Measurements from ENCODE around the gene DYNC1I2. TPM values are rescaled to one million over a fixed set of nuclear protein-coding genes. Genes with fewer than 3 reads are reported as not detected.

Gene DYNC1I2
- total RNA-seq, 1 donor from 2014 or later, result 92.1 TPM

DNA sequence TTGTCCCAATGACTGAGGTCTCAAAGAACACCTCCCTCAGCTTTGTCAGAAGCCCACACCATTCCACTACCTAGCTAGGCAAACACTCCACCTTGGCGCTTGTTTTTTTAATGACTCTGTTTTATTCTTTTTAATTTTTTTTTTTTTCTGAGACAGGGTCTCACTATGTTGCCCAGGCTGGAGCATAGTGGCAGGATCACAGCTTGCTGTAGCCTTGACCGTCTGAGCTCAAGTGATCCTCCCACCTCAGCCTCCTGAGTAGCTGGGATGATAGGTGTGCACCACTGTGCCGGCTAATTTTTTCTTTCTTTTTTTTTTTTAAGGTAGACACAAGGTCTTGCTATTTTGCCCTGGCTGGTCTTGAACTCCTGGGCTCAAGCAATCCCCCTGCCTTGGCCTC is 104.9 kb downstream of the DYNC1I2 start:
- Histone ChIP-seq H3K4me3 (no peak overlapping the region), H3K27me3 (no peaks in the 10 kb centered on the region), H3K9me3 (no peaks in the 10 kb centered on the region), H3K4me1 (no peaks in the 10 kb centered on the region), H3K36me3 (peaks cover 0 to 24% of the 10 kb centered on the region in 2 donors), H3K27ac (no peak overlapping the region)
- intact Hi-C loops (cut with DNase I), result no loop called here
- no peak for DNase-seq (ENCODE audit: extremely low spot score in 2 of 2)
- TF ChIP-seq POLR2A (IDR thresholded peaks at IDR 0.05) (no peak), POLR2AphosphoS5 (IDR thresholded peaks at IDR 0.05; ENCODE audit: insufficient read depth in 1 of 2, low read depth in 1 of 2) (no peak)
- TF ChIP-seq, protein P1, sequence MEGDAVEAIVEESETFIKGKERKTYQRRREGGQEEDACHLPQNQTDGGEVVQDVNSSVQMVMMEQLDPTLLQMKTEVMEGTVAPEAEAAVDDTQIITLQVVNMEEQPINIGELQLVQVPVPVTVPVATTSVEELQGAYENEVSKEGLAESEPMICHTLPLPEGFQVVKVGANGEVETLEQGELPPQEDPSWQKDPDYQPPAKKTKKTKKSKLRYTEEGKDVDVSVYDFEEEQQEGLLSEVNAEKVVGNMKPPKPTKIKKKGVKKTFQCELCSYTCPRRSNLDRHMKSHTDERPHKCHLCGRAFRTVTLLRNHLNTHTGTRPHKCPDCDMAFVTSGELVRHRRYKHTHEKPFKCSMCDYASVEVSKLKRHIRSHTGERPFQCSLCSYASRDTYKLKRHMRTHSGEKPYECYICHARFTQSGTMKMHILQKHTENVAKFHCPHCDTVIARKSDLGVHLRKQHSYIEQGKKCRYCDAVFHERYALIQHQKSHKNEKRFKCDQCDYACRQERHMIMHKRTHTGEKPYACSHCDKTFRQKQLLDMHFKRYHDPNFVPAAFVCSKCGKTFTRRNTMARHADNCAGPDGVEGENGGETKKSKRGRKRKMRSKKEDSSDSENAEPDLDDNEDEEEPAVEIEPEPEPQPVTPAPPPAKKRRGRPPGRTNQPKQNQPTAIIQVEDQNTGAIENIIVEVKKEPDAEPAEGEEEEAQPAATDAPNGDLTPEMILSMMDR (IDR thresholded peaks at IDR 0.05), result no peak

DNA sequence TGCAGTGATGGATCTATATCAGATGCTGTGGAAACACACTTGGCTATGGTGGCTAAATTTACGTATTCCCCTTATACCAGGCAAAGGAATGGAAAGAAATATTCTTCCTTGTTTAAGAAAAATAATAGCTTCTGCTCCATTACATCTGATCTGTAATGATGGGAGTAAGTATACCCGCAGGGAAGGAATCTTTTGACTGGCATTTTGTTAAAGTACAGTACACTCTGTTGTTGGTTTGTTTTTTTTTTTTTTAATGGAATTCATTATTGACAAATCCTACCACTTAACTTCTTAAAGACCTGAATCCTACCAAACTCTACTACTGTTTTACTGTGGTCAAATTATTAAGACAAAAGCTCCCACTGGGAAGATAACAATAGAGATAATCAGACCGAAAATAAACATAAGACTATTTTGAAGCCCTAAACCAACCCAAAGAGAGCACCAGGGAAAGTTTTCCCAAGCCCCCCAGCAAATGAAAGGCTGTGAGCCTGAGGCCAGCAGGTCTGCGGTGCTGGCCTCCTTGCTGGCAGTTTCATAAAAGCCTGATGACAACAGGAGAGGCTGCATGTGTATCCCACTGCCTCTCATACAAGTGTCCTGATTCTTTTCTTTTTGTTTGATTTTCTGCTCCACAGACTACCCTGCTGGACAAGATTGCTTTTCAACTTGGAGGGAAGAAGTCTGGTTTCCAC is 105.8 kb downstream of the DYNC1I2 start:
- Histone ChIP-seq H3K27ac (no peak overlapping the region), H3K4me3 (no peak overlapping the region), H3K9me3 (no peaks in the 10 kb centered on the region), H3K27me3 (no peaks in the 10 kb centered on the region), H3K4me1 (no peaks in the 10 kb centered on the region), H3K36me3 (peaks cover 0 to 18% of the 10 kb centered on the region in 2 donors)
- DNase-seq (ENCODE audit: extremely low spot score in 2 of 2), result no peak
- intact Hi-C loops (cut with DNase I), result no loop called here
- no peak for TF ChIP-seq POLR2A (IDR thresholded peaks at IDR 0.05)

DNA sequence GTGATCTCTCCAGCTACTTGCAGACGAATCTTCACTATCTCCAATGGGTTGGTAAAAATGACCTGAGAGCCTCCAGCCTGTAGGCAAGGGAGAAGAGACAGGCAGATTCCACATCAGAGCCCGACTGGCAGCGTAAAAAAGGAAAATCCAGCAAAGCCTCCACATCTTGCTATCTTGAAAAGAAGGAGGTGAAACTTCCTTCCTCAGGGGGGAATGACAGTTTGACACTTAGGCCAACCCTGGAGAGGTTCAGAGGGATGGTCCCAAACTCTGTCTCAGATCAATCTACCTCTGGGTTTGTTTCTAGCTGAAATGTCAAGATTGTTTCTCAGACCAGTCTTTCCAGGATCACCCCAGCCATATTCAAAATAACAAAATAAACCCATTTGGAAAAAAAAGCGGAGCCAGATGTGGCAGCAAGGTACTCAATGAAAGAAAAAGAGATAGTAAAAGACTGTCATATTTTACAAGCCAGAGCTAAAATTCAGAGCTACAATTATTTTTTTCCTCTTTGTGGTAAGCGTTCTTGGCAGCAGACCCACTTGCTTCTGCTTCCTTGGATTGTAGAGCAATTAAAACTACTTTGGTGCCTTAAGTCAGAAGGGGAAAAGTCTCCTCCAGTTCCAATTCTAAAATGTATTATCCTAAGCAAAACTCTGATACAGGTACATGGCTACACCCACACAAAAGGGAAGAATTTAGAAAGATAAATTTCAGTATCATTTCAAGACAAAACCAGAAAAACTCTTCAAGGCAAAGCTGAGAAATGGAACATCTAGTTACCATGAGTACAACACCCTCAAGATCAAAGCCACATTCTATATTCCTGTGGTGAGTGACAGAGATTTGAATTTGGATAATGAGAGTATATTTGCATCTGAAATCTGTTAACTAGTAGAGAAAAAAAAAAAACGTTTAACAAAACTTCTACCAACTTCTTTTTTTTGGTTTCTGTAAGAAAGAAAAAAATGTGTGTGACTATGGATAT is 106.7 kb downstream of the DYNC1I2 start:
- Histone ChIP-seq H3K36me3 (peaks cover 0 to 18% of the 10 kb centered on the region in 2 donors), H3K9me3 (no peaks in the 10 kb centered on the region), H3K27me3 (no peaks in the 10 kb centered on the region), H3K4me1 (no peaks in the 10 kb centered on the region), H3K27ac (no peak overlapping the region), H3K4me3 (no peak overlapping the region)
- TF ChIP-seq, protein P1 (IDR thresholded peaks at IDR 0.05), result no peak
- TF ChIP-seq POLR2A (IDR thresholded peaks at IDR 0.05) (no peak), POLR2AphosphoS5 (IDR thresholded peaks at IDR 0.05; ENCODE audit: insufficient read depth in 1 of 2, low read depth in 1 of 2) (no peak)
- intact Hi-C loops (cut with DNase I), result no loop called here
- DNase-seq (ENCODE audit: extremely low spot score in 2 of 2), result no peak

DNA sequence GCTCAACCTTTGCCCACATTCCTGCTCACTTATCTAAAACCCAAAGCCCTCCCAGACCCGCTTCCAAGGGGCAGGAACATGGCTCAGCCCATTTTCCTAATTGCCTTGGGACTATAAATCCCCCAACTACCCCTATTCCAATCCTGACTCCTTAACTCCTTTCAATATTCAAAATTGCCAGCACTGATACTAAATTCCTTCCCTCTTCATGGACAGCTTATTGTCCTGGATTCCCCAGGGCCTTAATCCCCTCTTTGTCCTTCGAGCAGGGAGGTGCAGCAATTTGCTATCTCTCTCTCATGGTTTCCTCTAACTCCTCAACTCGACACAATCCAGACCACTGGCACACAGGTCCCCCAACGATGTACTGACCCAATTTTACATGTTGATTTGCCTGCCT is 107.6 kb downstream of the DYNC1I2 start:
- H3K9me3 ChIP-seq, result no peaks in the 10 kb centered on the region
- H3K27ac ChIP-seq, result no peak overlapping the region
- no peaks in the 10 kb centered on the region for H3K4me1 ChIP-seq
- TF ChIP-seq, protein P1 (IDR thresholded peaks at IDR 0.05), result no peak
- TF ChIP-seq POLR2A (IDR thresholded peaks at IDR 0.05), result no peak
- no peak for TF ChIP-seq POLR2AphosphoS5 (IDR thresholded peaks at IDR 0.05; ENCODE audit: insufficient read depth in 1 of 2, low read depth in 1 of 2)
- DNase-seq (ENCODE audit: extremely low spot score in 2 of 2), result no peak
- H3K36me3 ChIP-seq, result peaks cover 0 to 15% of the 10 kb centered on the region in 2 donors
- no peaks in the 10 kb centered on the region for H3K27me3 ChIP-seq
- no peak overlapping the region for H3K4me3 ChIP-seq
- intact Hi-C loops (cut with DNase I), result no loop called here

Other genes with a start within 250 kb of the DYNC1I2 start
- 226 TPM for gene CYBRD1, start 165.0 kb upstream of the DYNC1I2 start, total RNA-seq
- 26.0 TPM for gene SLC25A12, start 206.8 kb downstream of the DYNC1I2 start, total RNA-seq
- gene HAT1, start 235.0 kb downstream of the DYNC1I2 start, total RNA-seq, result 30.0 TPM